Retinal pigment epithelial cell (primary cell): ENCODE measurements around the gene CD6.

Source experiments
- DNase-seq: peaks from one replicate; pipeline ENCODE4 v3.0.0-alpha.2; 2010; ENCODE audit warnings: low read depth
- H3K4me3 ChIP-seq: 2 replicates; pipeline ENCODE4 v1.5.1; 2011; ENCODE audit warnings: mild to moderate bottlenecking, low read length, control low read depth, moderate library complexity
- CTCF ChIP-seq: conservative IDR thresholded peaks from 2 replicates; pipeline ENCODE4 v1.5.1; 2011; ENCODE audit warnings: low read depth, low read length, control low read depth, inconsistent platforms

Gene CD6

GRCh38 chr11:61002598-61002997 is 31.1 kb downstream of the CD6 start:
- no peak for TF ChIP-seq CTCF
- no peak overlapping the region for H3K4me3 ChIP-seq
- no peak for DNase-seq

- peak; percentile 58 for DNase-seq
- H3K4me3 ChIP-seq = no peak overlapping the region
- TF ChIP-seq CTCF = no peak
These were observed 32.7 kb downstream of the CD6 start for GRCh38 chr11:61004180-61004611.

GRCh38 chr11:61004761-61005181 is 33.3 kb downstream of the CD6 start:
- no peak for DNase-seq
- no peak for TF ChIP-seq CTCF
- no peak overlapping the region for H3K4me3 ChIP-seq

GRCh38 chr11:61007383-61007955 is 36.0 kb downstream of the CD6 start:
- peak overlapping the region; percentile 14 for H3K4me3 ChIP-seq
- TF ChIP-seq CTCF = no peak

GRCh38 chr11:61007956-61008896 is 36.7 kb downstream of the CD6 start:
- H3K4me3 ChIP-seq = peak overlapping the region; percentile 14
- no peak for DNase-seq

More at GRCh38 chr11:61007383-61007955, 36.0 kb downstream of the CD6 start:
- no peak for DNase-seq

GRCh38 chr11:61008971-61009370 is 37.5 kb downstream of the CD6 start:
- no peak for TF ChIP-seq CTCF
- H3K4me3 ChIP-seq = no peak overlapping the region
- DNase-seq = no peak

More at GRCh38 chr11:61007956-61008896, 36.7 kb downstream of the CD6 start:
- no peak for TF ChIP-seq CTCF
